Measurements from ENCODE around the gene SORBS2. TPM values are rescaled to one million over a fixed set of nuclear protein-coding genes. Genes with fewer than 3 reads are reported as not detected.

The SORBS2 gene
- polyA plus RNA-seq, 3 donors, result 15.0 to 78.5 (median 18.7) TPM

- 83 to 96% (median 93%) methylated on average over 8 of the region's 8 CpGs for WGBS, 3 donors
- no peak overlapping the region for H3K27ac ChIP-seq (ENCODE audit: low read depth, low read length)
Measured at GRCh38 chr4:185813133-185813532, 1.1 kb upstream of the SORBS2 start.

GRCh38 chr4:185810746-185811508, 1.1 kb downstream of the SORBS2 start:
- no peak overlapping the region for H3K27ac ChIP-seq (ENCODE audit: low read depth, low read length)
- WGBS, 3 donors, result 20 to 70% (median 57%) methylated on average over 13 of the region's 13 CpGs

DNA sequence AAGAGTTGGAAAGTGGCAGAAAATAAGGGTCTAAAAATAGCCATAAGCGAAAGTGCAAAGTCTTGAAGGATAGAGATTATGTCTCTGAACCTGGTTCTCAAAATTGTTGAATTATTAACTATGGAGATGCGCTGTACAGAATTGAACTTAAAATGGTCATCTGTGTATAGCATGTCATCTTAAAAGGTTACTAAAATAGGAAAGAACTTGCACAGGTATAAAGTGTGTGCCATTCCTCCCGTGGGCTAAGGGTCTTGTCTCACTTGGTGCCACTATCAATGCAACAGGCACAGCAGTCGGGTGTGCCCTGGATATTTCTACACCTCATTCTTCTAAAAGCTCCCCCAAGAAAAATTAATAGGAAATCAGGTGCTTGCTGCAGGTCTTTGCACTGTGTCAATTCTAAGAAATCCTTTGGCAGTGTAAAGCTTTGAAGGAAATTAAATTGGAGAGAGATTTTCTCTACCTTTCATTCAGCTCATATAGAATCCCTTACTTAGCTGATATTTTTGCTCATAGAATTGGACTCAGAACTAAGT, 2.4 kb downstream of the SORBS2 start:
- no peak overlapping the region for H3K27ac ChIP-seq (ENCODE audit: low read depth, low read length)
- WGBS, 3 donors, result 25 to 85% (median 75%) methylated on average over 4 of the region's 4 CpGs

DNA sequence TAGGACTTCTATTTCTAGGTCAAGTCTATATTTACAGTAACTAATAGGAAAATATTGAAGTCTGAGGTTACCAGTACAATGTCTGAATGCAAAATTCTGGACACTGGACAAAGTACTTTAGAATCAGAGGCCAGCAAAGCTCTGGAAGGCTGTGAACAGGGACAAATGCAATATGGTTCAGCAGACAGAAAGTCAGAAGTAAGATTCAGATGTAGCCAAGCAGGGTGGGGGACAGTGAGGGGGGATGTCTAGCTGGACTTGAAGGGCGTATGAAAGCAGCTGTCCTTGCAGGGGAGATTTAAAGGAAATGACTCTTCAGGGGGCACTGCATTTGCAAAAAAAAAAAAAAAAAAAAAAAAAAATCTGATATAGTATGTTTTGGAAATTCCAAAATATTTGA, 2.9 kb downstream of the SORBS2 start:
- no peak overlapping the region for H3K27ac ChIP-seq (ENCODE audit: low read depth, low read length)
- WGBS, 3 donors, result 35 to 62% (median 55%) methylated on average over 1 of the region's 1 CpG

- WGBS, 3 donors, result 62 to 93% (median 87%) methylated on average over 4 of the region's 4 CpGs
- no peak overlapping the region for H3K27ac ChIP-seq (ENCODE audit: low read depth, low read length)
Measured at GRCh38 chr4:185805979-185806378, 6.0 kb downstream of the SORBS2 start.

- WGBS, 3 donors, result 41 to 96% (median 90%) methylated on average over 9 of the region's 9 CpGs
- H3K27ac ChIP-seq (ENCODE audit: low read depth, low read length), result no peak overlapping the region
Measured at GRCh38 chr4:185805262-185805802, 6.7 kb downstream of the SORBS2 start.

DNA sequence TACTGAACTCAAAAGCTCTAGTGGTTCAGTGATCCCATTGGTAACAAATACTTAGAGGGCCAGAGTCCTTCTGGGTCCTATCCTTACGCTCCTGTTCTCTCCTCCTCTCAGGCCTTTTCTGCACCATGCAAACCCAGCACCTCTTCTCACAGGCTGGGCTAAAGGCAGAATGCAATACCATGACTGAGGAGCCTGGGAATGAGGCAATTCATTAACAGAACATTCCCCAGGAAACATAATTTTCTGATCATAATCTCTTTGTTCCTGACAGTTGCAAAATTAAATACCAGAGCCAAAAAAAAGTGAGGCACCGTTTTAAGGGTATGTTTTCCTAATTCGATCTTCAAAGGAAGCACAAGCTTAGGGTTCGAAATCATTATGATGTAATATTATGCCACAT, 9.0 kb downstream of the SORBS2 start:
- 58 to 80% (median 78%) methylated on average over 4 of the region's 4 CpGs for WGBS, 3 donors

DNA sequence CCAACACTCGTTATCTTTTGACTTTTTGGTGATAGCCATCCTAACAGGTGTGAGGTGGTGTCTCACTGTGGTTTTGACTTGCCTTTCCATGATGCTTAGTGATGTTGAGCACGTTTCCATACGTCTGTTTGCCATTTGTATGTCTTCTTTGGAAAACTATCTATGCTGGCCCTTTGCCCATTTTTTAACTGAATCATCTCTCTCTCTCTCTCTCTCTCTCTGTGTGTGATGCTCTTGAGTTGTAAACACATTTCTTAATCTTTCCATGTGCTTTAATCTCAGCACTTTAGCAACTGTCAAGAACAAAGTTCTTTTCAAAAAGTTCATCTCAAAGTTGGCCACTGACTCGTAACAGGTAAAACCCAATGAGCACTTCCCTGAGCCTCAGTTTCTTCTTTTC, 10.5 kb downstream of the SORBS2 start:
- no peak overlapping the region for H3K27ac ChIP-seq (ENCODE audit: low read depth, low read length)
- 75 to 90% (median 89%) methylated on average over 4 of the region's 4 CpGs for WGBS, 3 donors

More for the DNA sequence above, 9.0 kb downstream of the SORBS2 start:
- H3K27ac ChIP-seq (ENCODE audit: low read depth, low read length), result no peak overlapping the region

DNA sequence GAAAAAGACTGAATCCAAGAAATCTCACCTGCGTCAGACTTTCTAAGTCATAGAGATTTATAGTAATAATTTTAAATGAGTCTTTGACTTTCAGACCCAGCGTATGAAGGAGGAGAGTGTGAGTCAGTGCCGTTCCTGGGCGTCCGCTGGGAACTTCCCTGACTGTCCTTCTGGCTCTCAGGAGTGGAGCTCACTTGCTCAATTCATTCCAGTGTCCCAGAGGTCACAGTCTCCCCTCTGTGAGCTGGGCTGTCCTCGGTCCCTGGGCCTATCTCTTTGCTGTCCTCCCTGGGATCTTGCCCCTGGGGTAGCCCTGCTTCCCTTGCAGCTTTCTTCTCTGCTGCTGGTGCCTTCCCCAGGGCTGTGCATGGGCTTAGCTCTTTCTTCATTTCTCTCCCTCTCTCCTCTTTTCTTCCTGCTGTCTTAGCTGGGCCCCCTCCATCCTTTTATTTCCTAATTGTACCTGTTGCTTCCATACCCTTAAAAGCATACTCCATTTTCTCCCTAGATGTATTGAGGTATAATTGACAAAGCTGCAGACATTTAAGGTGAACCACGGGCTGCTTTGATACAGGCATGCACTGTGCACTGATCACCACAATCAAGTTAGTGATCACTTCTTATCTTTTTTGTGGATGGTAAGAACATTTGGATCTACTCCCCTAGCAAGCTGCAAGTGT, 11.6 kb downstream of the SORBS2 start:
- 93 to 94% (median 93%) methylated on average over 7 of the region's 7 CpGs for WGBS, 3 donors
- no peak overlapping the region for H3K27ac ChIP-seq (ENCODE audit: low read depth, low read length)

GRCh38 chr4:185799442-185799841, 12.6 kb downstream of the SORBS2 start:
- 90 to 94% (median 93%) methylated on average over 10 of the region's 10 CpGs for WGBS, 3 donors
- no peak overlapping the region for H3K27ac ChIP-seq (ENCODE audit: low read depth, low read length)

GRCh38 chr4:185797596-185798338, 14.2 kb downstream of the SORBS2 start:
- no peak overlapping the region for H3K27ac ChIP-seq (ENCODE audit: low read depth, low read length)
- WGBS, 3 donors, result 79 to 89% (median 80%) methylated on average over 8 of the region's 8 CpGs

DNA sequence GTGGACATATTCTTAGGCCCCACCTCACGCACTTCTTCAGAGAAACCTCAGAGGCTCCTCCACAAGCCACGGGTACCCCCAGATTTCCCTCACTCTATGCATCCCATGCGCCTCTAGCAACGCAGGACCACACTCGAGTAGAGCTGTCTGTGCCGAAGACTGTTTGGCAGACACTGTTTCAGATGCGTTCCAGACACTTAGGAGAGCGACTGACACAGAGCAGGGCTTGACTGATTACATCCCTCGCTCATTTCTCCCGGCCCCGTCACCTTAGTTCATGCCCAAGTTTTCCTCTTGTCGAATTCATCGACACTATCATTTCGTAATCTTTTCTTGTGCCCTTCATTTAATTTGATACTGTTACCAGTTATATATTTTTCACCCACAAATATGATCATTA, 15.0 kb downstream of the SORBS2 start:
- WGBS, 3 donors, result 68 to 76% (median 74%) methylated on average over 14 of the region's 14 CpGs
- H3K27ac ChIP-seq (ENCODE audit: low read depth, low read length), result no peak overlapping the region

GRCh38 chr4:185796176-185796575, 15.8 kb downstream of the SORBS2 start:
- WGBS, 3 donors, result 75 to 83% (median 82%) methylated on average over 11 of the region's 11 CpGs
- H3K27ac ChIP-seq (ENCODE audit: low read depth, low read length), result no peak overlapping the region

DNA sequence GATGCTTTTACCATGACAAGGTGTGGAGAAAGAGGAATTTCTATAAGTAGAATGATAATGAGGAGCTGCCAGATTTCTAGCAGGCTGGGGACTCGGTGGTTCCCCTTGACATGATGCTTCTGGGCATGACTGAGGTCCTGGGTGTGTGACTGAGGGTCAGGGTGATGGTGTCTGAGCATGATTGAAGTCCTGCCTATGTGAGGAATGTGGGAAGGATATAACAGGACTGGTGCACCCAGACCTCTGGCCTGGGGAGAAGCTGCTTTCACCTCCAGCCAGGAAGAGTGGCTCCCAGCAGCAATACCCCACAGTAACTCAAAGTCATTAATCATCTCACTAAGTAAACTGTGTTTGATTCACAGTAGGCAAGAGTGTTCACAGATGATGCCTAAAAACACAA, 17.4 kb downstream of the SORBS2 start:
- H3K27ac ChIP-seq (ENCODE audit: low read depth, low read length), result no peak overlapping the region
- 67 to 77% (median 75%) methylated on average over 1 of the region's 1 CpG for WGBS, 3 donors

DNA sequence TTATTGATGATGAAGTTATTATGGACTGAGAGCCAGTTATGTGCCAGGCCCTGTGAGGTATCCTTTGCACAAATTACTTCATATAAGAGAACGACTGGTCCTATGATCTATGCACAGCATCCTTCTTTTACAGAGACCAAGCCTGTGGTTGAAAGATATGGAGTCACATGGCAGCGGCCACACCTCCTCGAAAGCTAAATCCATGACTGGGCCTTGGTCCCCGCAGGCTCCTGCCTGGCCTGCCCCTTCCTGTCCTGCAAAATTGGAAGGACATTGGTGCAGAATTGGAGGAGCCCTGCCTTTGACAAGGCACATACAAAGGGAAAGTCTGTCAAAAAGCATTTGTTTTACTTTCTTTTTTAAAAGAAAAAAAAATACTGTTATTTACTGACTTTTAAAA, 18.3 kb downstream of the SORBS2 start:
- no peak overlapping the region for H3K27ac ChIP-seq (ENCODE audit: low read depth, low read length)
- 73 to 90% (median 81%) methylated on average over 4 of the region's 4 CpGs for WGBS, 3 donors

- no peak overlapping the region for H3K27ac ChIP-seq (ENCODE audit: low read depth, low read length)
- 68 to 84% (median 76%) methylated on average over 2 of the region's 2 CpGs for WGBS, 3 donors
Measured at GRCh38 chr4:185793116-185793485, 18.9 kb downstream of the SORBS2 start.

DNA sequence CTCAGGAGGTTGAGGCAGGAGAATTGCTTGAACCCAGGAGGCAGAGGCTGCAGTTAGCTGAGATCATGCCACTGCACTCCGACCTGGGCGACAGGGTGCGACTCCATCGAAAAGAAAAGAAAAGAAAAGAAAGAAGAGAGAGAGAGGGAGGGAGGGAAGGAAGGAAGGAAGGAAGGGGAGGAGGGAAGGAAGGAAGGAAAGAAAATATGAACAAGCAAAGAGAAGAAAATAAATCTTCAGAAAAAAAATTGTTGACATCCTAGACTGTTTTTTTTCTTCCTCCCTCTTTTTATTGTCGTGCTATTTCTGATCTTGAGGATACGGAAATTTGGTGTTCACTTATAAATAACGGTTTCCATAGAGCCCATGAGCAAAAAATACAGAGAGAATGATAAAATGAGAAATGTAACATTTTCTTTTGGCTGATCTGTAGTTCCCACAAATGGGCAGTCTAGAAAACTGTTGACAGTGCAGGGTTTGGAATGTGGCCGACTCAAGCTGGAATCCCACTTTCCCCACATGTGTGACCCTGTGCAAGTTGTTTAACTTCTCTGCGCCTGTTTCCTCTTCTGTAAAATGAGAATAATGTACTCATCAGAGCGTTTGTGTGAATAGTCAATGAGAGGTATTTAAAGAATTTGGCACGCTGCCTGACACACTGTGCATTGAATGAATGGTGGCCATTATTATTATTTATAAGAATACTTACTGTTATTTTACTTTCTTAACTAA, 19.4 kb downstream of the SORBS2 start:
- H3K27ac ChIP-seq (ENCODE audit: low read depth, low read length), result no peak overlapping the region
- WGBS, 3 donors, result 66 to 72% (median 70%) methylated on average over 11 of the region's 11 CpGs
